K562 (cell line): ENCODE measurements around the gene DMXL1. TPM values are rescaled to one million over a fixed set of nuclear protein-coding genes. Genes with fewer than 3 reads are reported as not detected.
A peak's percentile ranks its signal among the peaks of the same experiment; 100 is the strongest.

Source experiments
- ETV5 ChIP-seq: sonication (generic); formaldehyde crosslinking; IDR thresholded peaks from 2 replicates; pipeline ENCODE4 v1.4.0; 2020; ENCODE audit warnings: low read depth, mild to moderate bottlenecking, missing genetic modification reagents
- GATAD2A ChIP-seq: fragments of 450-650 bp; IDR thresholded peaks from 2 replicates; pipeline ENCODE4 v1.6.1; 2017
- HCFC1 ChIP-seq: IDR thresholded peaks from 2 replicates; pipeline ENCODE4 v1.6.1; 2012; ENCODE audit warnings: low read depth, low read length, improper control_type of control experiment
- KLF1 ChIP-seq: fragments of 450-650 bp; IDR thresholded peaks from 2 replicates; pipeline ENCODE4 v1.6.1; 2016; ENCODE audit warnings: missing genetic modification characterization, missing compliant biosample characterization
- NCOR1 ChIP-seq: fragments of 450-650 bp; IDR thresholded peaks from 2 replicates; pipeline ENCODE4 v1.6.1; 2016; ENCODE audit warnings: mild to moderate bottlenecking, moderate library complexity
- PATZ1 ChIP-seq: fragments of 250-450 bp; sonication (Bioruptor Pico); IDR thresholded peaks from 2 replicates; pipeline ENCODE4 v1.5.0; 2020; ENCODE audit warnings: mild to moderate bottlenecking, borderline replicate concordance
- PYGO2 ChIP-seq: fragments of 450-650 bp; IDR thresholded peaks from 2 replicates; pipeline ENCODE4 v1.6.1; 2016; ENCODE audit warnings: mild to moderate bottlenecking, missing genetic modification characterization, moderate library complexity, missing compliant biosample characterization
- RHOXF2B ChIP-seq: fragments of 250-450 bp; sonication (Bioruptor Pico); conservative IDR thresholded peaks from 2 replicates; pipeline ENCODE4 v1.5.1; 2021
- SIRT6 ChIP-seq: IDR thresholded peaks from one replicate; pipeline ENCODE4 v1.6.1; 2012; ENCODE audit warnings: low read depth, mild to moderate bottlenecking, control low read depth, inconsistent platforms, low read length, moderate library complexity
- ZBTB12 ChIP-seq: fragments of 250-450 bp; sonication (Bioruptor Pico); IDR thresholded peaks from 2 replicates; pipeline ENCODE4 v1.4.0; 2020
- ZNF165 ChIP-seq: fragments of 250-450 bp; sonication (Bioruptor Pico); IDR thresholded peaks from 2 replicates; pipeline ENCODE4 v1.4.0; 2020; ENCODE audit warnings: borderline replicate concordance
- ZNF311 ChIP-seq: fragments of 250-450 bp; sonication (Bioruptor Pico); IDR thresholded peaks from 2 replicates; pipeline ENCODE4 v1.4.0; 2020; ENCODE audit warnings: mild to moderate bottlenecking, moderate library complexity
- ZNF318 ChIP-seq, 2 experiments: fragments of 450-650 bp; IDR thresholded peaks; 2 replicates each; pipeline ENCODE4 v1.6.1; 2016; ENCODE audit warnings: mild to moderate bottlenecking in 2 of 2, borderline replicate concordance in 1 of 2, low read depth in 1 of 2, moderate library complexity in 1 of 2
- ZNF584 ChIP-seq: fragments of 200-800 bp; sonication (Bioruptor generic); IDR thresholded peaks from 2 replicates; pipeline ENCODE4 v1.6.1; 2016; ENCODE audit warnings: low read depth, mild to moderate bottlenecking, missing genetic modification characterization, missing compliant biosample characterization
- polyA plus RNA-seq, 8 experiments: library from polyadenylated mRNA; depleted of rRNA in 4 of 8; stranded (reverse) in 5 of 8; unstranded in 3 of 8; fragments of >200 nt; fragmentation: Nextera tagmentation in 2 of 8; fragmentation: Illumina TruSeq in 1 of 8; extraction: Ambion mirVana in 2 of 8; extraction: Trizol in 1 of 8; gene quantifications; 2 replicates each; pipeline versions ENCODE4 v1.2.1 to v1.2.3, GENCODE V29; 2011 to 2014; ENCODE audit warnings: inconsistent platforms in 1 of 8, missing spikeins in 1 of 8
- total RNA-seq, 7 experiments: library from RNA; depleted of rRNA in 6 of 7; stranded (reverse); fragments of >200 nt in 6 of 7; fragmentation: Illumina TruSeq in 2 of 7; extraction: Trizol in 2 of 7; gene quantifications; 2 replicates each; pipeline versions ENCODE4 v1.2.1 to v1.2.3, GENCODE V29; 2011 to 2021; ENCODE audit warnings: low replicate concordance in 1 of 7

DMXL1 gene
- total and polyA plus RNA-seq, 9 of the 15 experiments (the other 6 are each of a cell fraction or from before 2014, with no cell fraction given): 8.3 to 40.3 (median 30.6) TPM

GRCh38 chr5:119269061-119269944, 198.4 kb downstream of the DMXL1 start (continued):
- TF ChIP-seq ZNF318 (IDR thresholded peaks at IDR 0.05; ENCODE audit: borderline replicate concordance in 1 of 2, low read depth in 1 of 2): no peak
- TF ChIP-seq ZBTB12 (CRISPR knock-in tag): no peak
- no peak for TF ChIP-seq ETV5 (CRISPR knock-in tag)
- no peak for TF ChIP-seq ZNF165
- no peak for TF ChIP-seq HCFC1
- 0 out of 2 replicates have a peak, but pooled peaks have one; percentile 33 for TF ChIP-seq GATAD2A
- no peak for TF ChIP-seq KLF1
- no peak for TF ChIP-seq RHOXF2B (CRISPR knock-in tag)
- TF ChIP-seq NCOR1: peak; percentile 73
- TF ChIP-seq ZNF311: no peak
- TF ChIP-seq SIRT6: no peak
- no peak for TF ChIP-seq ZNF584
- TF ChIP-seq PATZ1 (CRISPR knock-in tag): no peak
- TF ChIP-seq PYGO2: no peak
